Coronary artery (tissue), 2 donors: ENCODE results near the gene NYNRIN.
"Not testable (repeated sequence)": the region's sequence is repeated elsewhere in the genome, so short reads cannot be mapped to it uniquely, and the experiment has no call there.

Source experiments
- DNase-seq: peaks from one replicate; pipeline ENCODE4 v3.0.0-alpha.2; 2017; ENCODE audit warnings: low spot score
- H3K27ac ChIP-seq, 2 donors: fragments of 200-600 bp; sonication (generic); one replicate each; pipeline ENCODE4 v1.5.1; 2016 to 2019
- H3K4me3 ChIP-seq: fragments of 200-600 bp; sonication (generic); 2 replicates; pipeline ENCODE4 v1.5.1; 2016; ENCODE audit warnings: mild to moderate bottlenecking, moderate library complexity
- CTCF ChIP-seq: fragments of 200-600 bp; sonication (generic); IDR thresholded peaks from one replicate; pipeline ENCODE4 v1.5.1; 2019; ENCODE audit warnings: antibody characterized with exemption

Gene NYNRIN

GRCh38 chr14:24387009-24387345 is 11.8 kb upstream of the NYNRIN start:
- no peak overlapping the region for H3K27ac ChIP-seq
- no peak overlapping the region for H3K4me3 ChIP-seq
- TF ChIP-seq CTCF: no peak
- no peak for DNase-seq

GRCh38 chr14:24387579-24387978 is 11.2 kb upstream of the NYNRIN start:
- not testable (repeated sequence) for H3K4me3 ChIP-seq, H3K27ac ChIP-seq, DNase-seq

- no peak for DNase-seq
- no peak overlapping the region for H3K27ac ChIP-seq
- no peak for TF ChIP-seq CTCF
- H3K4me3 ChIP-seq: no peak overlapping the region
Measured at GRCh38 chr14:24388474-24389179, 10.2 kb upstream of the NYNRIN start.

GRCh38 chr14:24389226-24389848 is 9.5 kb upstream of the NYNRIN start:
- no peak for TF ChIP-seq CTCF

GRCh38 chr14:24390701-24391468 is 7.9 kb upstream of the NYNRIN start:
- TF ChIP-seq CTCF: no peak
- no peak overlapping the region for H3K4me3 ChIP-seq
- no peak overlapping the region for H3K27ac ChIP-seq
- no peak for DNase-seq

More at GRCh38 chr14:24389226-24389848, 9.5 kb upstream of the NYNRIN start:
- no peak overlapping the region for H3K27ac ChIP-seq
- no peak for DNase-seq
- no peak overlapping the region for H3K4me3 ChIP-seq

- TF ChIP-seq CTCF: no peak
- H3K4me3 ChIP-seq: no peak overlapping the region
- H3K27ac ChIP-seq: no peak overlapping the region
- DNase-seq: no peak
Measured at GRCh38 chr14:24392325-24393091, 6.3 kb upstream of the NYNRIN start.

GRCh38 chr14:24394275-24394674 is 4.5 kb upstream of the NYNRIN start:
- no peak for TF ChIP-seq CTCF
- DNase-seq: no peak
- no peak overlapping the region for H3K27ac ChIP-seq
- H3K4me3 ChIP-seq: no peak overlapping the region
